Neural cell (in vitro differentiated cells): ENCODE measurements around the gene ITPR2.

Experiments
- CTCF ChIP-seq: fragments of 450-650 bp; IDR thresholded peaks from 2 replicates; pipeline ENCODE4 v1.5.1; 2014; ENCODE audit warnings: antibody characterized with exemption, mild to moderate bottlenecking, moderate library complexity; ENCODE audit not compliant: poor library complexity, severe bottlenecking
- EP300 ChIP-seq: fragments of 450-650 bp; conservative IDR thresholded peaks from 2 replicates; pipeline ENCODE4 v1.6.1; 2014; ENCODE audit warnings: antibody characterized with exemption, mild to moderate bottlenecking, moderate library complexity; ENCODE audit not compliant: poor library complexity, severe bottlenecking
- EZH2 ChIP-seq: fragments of 200-600, 300-800 bp; shearing (Covaris generic), sonication (generic); IDR thresholded peaks from 2 replicates; pipeline ENCODE4 v1.6.1; 2014; ENCODE audit warnings: antibody characterized with exemption, low read length, borderline replicate concordance, mild to moderate bottlenecking; ENCODE audit not compliant: insufficient read depth, poor library complexity, severe bottlenecking
- REST ChIP-seq: IDR thresholded peaks from 2 replicates; pipeline ENCODE4 v1.6.1; 2012; ENCODE audit warnings: borderline replicate concordance
- SMC3 ChIP-seq: fragments of 450-650 bp; conservative IDR thresholded peaks from 2 replicates; pipeline ENCODE4 v1.6.1; 2014; ENCODE audit warnings: antibody characterized with exemption, mild to moderate bottlenecking, moderate library complexity; ENCODE audit not compliant: poor library complexity
- TAF1 ChIP-seq: IDR thresholded peaks from 2 replicates; pipeline ENCODE4 v1.6.1; 2012; ENCODE audit warnings: low read depth

GRCh38 chr12:26520109-26520508 is 312.9 kb downstream of the ITPR2 start:
- TF ChIP-seq CTCF (no peak), REST (no peak), TAF1 (no peak), EZH2 (no peak), EP300 (no peak), SMC3 (no peak)
